Germinal center (tissue), 1 donor: ENCODE data around the gene CCDC192.

Source experiments
- DNase-seq: peaks from one replicate; pipeline ENCODE4 v3.0.0; 2012; ENCODE audit warnings: mixed read lengths, low spot score

CCDC192 gene

GRCh38 chr5:127810707-127811490, 107.7 kb downstream of the CCDC192 start:
- DNase-seq: no peak

GRCh38 chr5:127812570-127812969, 109.4 kb downstream of the CCDC192 start:
- DNase-seq: no peak

- DNase-seq: no peak
Measured at GRCh38 chr5:127813633-127814587, 110.7 kb downstream of the CCDC192 start.

- no peak for DNase-seq
Measured at GRCh38 chr5:127814588-127814973, 111.4 kb downstream of the CCDC192 start.

DNA sequence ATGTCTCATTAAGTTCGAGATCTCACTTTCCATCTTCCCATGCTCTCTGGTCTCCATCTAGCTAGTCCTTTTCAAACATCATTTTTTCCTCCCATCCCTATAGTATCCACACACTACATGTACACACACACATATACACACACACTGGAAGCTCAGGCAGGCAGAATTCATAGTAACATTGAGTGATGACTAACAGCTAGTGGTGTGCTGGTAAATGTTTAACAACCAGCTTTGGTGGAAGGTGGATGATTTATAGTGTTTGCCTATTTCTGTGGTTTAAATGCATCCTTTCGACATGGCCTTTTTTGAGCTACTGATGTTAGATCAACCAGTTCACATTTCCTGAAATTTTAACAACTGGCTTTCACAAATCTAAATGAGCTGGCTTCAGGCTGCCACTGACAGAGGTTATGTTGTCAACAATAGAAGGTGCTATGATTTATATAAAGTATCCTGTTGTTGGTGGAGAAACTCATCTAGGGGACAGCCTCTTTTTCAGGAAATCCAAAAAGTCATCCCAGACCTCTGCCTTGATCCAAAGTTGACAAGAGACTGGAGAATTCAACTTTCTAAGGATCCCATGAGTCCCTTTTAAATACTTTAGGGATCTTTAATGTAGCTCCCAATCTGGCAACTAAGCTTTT, 117.8 kb downstream of the CCDC192 start:
- no peak for DNase-seq

- DNase-seq: no peak
Measured at GRCh38 chr5:127821896-127822295, 118.7 kb downstream of the CCDC192 start.

GRCh38 chr5:127824126-127824525, 120.9 kb downstream of the CCDC192 start:
- DNase-seq: no peak

DNA sequence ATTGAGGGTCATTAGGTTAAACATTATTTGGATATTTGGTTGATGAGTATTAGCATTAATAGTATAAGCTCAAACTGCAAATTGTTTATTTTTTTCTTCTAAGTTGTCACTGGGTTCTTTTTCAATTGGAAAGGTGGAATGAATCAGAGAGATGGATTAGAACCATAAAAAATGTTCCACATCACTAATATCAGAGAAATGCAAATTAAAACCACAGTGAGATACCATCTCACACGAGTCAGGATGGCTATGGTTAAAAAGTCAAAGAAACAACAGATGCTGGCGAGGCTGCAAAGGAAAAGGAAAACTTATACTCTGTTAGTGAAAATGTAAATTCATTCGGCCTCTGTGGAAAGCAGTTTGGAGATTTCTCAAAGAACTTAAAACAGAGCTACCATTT, 122.8 kb downstream of the CCDC192 start:
- DNase-seq: no peak

GRCh38 chr5:127827451-127827850, 124.3 kb downstream of the CCDC192 start:
- DNase-seq: no peak

- no peak for DNase-seq
Measured at GRCh38 chr5:127830157-127830556, 127.0 kb downstream of the CCDC192 start.

DNA sequence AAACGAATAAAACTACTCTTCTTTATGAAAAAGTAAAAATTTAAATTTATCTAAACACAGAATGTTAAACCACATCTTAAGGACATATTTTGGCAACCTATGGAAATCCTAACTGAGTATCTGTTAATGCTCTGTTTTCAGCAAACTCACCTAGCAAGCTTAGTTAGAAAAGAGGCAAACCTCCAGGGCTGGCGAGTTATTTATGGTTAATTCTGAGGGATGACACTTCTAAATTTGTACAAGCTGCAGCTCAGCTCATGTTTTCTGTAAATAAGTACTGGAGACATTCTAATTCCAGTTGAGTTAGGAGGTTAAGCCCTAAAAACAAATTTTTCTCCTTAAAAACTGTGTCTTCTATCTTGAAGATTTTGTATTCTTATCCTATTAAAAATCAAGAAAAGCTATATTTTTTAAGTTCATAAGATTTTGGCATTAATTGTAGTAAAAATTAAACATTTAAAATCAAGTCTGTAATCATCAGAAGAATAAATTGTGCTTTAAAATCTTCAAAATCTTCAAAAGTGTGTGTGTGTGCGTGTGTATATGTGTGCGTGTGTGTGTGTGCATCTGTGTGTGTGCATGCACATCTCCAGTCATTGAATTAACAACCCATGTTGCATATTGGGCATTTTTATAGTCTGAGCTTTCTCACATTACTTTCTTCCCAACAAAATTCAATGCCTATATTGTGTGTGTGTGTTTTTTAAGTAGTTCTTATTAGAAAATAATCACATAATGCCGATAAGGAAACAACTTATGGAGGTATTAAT, 127.8 kb downstream of the CCDC192 start:
- no peak for DNase-seq

DNA sequence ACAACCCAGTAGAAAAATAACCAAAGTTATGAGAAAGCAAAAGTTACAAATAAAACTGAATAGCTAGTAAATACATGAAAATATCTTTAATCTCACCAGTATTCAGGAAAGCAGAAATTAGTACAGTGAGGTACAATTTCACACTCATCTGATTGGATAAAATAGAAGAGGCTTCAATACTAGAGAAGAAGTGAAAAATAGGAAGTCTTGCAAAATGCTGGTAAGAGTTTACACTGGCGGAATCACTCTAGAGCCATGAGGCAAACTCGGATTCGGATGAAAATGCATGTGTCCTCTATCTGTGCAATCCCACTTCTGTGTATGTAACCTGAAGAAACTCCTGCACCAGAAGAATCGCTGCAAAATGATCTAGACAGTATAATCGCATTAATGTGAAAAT, 128.9 kb downstream of the CCDC192 start:
- DNase-seq: no peak

DNA sequence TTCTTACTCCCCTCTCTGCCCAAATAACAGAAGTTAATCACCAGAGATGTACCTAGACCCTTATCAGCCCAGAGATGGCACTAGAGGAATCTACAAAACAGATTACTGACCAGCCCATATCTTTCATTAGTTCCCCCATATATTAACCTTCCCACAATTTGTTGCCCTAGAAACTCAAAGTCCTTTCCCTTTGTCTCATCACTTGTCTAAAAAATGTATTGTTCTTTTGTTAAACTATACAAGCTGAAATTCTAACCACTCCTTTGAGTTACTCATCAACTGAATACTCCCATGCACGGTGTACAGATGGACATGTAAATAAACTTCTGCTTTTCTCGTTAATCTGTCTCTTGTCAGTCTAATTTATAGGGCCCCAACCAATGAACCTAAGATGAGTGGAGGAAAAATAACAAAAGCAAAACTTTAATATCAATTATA, 130.9 kb downstream of the CCDC192 start:
- no peak for DNase-seq

DNA sequence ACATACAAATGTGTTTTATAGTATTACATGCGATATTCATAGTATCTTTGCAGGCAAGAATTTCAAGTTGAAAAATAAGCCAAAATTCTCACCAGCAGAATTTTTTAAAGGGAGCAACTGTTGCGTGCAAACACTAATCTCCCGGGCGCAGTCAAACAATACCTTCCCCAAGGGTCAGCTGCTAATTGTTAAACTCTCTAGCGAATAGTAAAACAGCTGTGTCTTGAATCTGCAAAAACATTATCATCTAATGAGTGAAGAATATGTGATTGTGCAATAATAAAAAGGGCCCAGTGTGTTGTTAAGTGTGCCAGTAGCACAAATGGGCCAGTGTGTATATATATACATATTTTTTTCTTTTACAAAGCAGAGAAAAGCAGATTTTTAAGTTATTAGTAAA, 131.4 kb downstream of the CCDC192 start:
- DNase-seq: no peak

DNA sequence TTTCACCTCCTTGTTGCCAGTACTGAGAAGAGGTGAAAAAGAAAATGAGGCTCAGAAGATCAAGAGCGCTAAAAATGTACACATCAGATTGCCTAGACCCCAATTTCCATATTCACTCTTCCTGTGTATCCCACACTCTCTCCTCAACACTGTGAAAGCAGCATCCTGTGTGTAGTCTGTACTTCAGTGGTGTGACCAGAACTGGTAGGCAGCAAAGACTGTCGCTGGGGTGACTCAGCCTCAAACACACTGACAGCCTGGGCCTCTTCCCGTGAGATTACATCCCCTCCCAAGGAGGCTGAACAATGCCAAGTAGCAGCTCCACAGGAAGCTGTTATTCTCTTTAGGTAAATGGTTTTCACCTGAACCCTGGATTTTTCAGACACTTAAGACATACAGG, 135.5 kb downstream of the CCDC192 start:
- no peak for DNase-seq

- DNase-seq: no peak
Measured at GRCh38 chr5:127839072-127839471, 135.9 kb downstream of the CCDC192 start.

GRCh38 chr5:127839496-127840197, 136.5 kb downstream of the CCDC192 start:
- DNase-seq: no peak

GRCh38 chr5:127840198-127840524, 137.0 kb downstream of the CCDC192 start:
- DNase-seq: no peak

DNA sequence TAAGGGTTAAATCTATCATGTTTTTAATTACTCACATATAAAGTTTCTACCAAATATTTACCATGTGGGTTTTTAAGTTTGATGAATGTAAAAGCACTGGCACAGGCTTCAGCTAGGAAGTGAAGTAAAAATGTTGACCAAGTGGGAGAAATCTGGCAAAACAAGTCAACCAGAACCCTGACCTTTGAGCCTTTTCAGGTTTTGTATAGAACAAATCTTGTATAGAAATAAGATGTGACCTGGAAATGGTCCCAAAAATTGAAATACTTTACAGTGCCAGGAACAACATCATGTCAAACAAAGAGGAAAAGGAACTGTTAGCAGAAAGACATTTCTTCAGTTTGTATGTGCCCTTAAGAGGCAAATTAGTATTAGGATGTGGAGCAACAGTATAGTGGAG, 137.6 kb downstream of the CCDC192 start:
- no peak for DNase-seq

GRCh38 chr5:127844581-127845021, 141.4 kb downstream of the CCDC192 start:
- DNase-seq: no peak

DNA sequence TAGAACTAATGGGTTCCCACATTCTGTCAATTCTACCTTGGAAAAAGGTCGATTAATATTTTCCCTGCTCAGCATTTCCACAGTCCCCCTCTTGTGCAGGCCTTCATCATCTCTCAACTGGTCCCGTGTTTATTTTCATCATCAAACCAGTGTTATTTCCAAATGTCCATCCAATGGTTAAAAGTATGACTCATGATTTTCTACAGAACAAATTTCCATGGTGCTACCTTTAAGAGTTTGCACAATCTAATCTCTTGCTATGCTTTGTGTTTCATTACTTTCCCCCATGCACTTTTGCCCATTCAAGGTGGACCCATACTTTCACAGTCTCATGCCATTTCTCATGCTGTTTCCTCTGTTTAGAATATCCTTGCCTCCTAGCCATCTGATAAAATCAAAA, 143.7 kb downstream of the CCDC192 start:
- no peak for DNase-seq
